A172 (cell line): ENCODE data around the gene NFATC3. TPM values are rescaled to one million over a fixed set of nuclear protein-coding genes. Genes with fewer than 3 reads are reported as not detected.
A peak's percentile ranks its signal among the peaks of the same experiment; 100 is the strongest.

Experiments used
- DNase-seq: peaks from one replicate; pipeline ENCODE4 v3.0.0-alpha.2; 2015; ENCODE audit warnings: low spot score
- total RNA-seq: library from RNA; depleted of rRNA; stranded (reverse); fragments of >200 nt; shearing (Covaris generic); gene quantifications from 2 replicates; pipeline ENCODE4 v1.2.3, GENCODE V29; 2014

Gene NFATC3
- total RNA-seq, 1 experiment from 2014 or later, result 13.4 TPM

DNA sequence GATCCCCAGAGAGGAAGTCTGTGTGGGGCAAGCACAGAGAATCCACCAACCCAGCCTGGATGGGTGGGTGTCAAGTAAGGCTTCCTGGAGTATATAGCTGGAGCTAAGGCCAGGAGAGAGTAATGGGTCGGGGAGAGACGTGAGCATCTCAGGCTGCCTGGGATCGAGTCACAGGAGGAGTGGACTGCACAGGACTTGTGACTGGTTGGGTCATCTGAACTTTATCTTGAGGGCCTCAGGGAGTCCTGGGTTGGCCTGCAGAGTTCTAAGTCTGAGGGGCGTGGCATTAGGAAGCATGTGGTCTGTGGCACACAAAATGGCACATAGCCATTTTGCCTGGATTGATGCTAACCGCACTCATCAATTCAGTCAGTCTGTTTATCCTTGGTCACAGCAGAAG is 161.5 kb downstream of the NFATC3 start:
- DNase-seq, result no peak

DNA sequence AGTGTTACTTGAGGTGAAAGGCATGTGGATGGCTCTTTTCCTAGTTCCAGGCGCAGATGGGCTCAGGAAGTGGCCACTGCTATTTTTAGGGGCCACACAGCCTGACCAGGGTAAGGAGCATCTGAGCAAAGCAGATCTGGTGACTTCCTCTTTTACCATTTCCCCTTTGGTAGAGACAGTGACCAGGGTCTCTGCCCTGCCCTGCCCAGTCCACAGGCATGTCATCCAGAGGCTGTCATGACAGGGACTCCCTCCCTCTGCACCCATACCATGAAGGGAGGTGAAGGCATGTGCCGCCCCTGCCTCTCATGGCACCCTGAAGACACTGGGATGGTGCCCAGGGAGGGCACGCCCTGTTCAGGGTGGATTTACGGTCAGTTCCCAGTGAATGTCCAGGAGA is 162.2 kb downstream of the NFATC3 start:
- DNase-seq, result no peak

DNA sequence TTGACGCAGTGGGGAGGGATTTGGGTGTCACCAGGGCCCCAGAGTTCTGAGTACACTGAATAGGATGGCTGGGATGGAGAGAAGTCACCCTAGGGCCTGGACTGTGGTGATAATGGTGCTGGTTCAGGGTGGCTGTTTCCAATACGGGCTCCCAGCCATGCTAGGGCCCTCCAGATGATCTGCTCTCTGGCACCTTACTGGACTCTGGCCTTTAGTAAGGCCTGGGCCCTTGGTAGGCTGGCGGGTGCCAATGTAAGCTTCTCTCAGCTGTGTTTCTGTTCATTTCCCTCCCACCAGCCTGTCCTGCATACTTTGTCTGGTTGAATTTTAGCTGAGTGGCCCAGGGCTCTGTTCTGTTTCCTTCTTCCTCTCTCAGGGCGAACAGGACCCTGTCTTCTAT is 162.8 kb downstream of the NFATC3 start:
- DNase-seq, result no peak

DNA sequence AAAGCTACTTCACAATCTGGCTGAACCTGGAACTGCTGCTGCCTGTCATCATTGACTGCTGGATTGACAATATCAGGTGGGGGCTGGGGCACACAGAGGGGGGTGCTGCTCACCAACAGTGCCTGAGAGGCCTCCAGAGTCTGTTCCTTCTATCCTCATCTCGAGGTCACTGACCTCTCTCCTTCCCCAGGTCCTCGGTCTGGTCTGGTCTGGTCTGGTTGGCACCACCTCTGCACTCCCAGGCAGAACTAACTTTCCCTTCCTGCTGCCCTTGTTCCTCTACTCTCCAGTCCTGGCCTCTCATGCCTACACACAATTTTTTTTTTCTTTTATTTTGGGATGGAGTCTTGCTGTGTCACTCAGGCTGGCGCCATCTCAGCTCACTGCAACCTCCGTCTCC is 164.2 kb downstream of the NFATC3 start:
- no peak for DNase-seq

DNA sequence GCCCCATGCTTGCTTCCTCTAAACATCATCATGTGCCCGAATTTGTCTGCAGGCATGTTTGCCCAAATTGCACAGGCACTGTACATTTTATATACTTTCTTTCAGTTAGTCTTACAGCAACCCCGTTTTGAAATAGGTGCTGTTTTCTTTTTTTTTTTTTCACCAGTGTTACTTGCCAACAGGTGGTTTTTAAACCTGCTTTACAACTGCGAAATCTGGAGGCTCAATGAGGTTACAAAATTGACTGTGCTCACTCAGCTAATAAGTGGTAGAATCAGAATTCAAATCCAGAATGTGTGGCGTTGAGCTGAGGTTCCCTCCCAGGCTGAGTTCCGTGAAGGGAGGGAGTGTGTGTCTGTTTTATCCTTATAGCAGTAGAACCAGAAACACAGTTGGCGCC is 165.8 kb downstream of the NFATC3 start:
- no peak for DNase-seq

DNA sequence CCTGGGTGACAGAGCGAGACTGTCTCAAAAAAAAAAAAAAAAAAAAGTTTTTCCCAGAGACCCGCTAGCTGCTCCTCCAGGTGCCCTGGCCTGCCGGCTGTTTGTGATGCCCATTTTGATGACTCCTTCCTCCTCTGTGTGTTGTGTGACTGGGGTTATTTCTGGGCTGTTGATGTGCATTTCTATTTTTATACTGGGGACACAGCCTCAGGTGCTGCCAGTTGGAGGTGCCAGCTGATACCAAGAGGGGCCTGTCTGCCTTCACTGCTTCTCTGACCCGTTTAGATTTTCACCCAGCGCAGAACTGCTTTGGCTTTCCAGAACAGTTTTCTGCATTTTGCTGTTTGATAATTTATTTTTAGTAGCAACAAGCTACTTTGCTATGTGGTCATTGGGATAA is 166.7 kb downstream of the NFATC3 start:
- DNase-seq, result no peak

DNA sequence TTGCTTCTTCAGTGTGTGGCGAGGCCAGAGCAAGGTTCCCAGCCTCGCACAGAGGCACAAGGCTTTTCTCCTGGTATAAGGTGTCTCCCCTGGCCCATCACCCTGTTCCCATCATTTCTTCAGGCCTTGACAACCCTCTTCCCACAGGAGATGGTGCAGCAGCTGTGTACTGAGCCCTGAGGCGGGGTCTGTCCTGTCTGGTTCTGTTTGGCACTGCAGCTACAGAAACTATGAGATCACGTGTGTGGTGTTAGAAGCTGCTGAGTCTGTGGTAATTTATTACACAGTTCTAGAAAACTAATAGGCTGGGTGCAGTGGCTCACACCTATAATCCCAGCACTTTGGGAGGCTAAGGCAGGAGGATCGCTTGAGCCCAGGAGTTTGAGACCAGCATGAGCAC is 167.2 kb downstream of the NFATC3 start:
- no peak for DNase-seq

DNA sequence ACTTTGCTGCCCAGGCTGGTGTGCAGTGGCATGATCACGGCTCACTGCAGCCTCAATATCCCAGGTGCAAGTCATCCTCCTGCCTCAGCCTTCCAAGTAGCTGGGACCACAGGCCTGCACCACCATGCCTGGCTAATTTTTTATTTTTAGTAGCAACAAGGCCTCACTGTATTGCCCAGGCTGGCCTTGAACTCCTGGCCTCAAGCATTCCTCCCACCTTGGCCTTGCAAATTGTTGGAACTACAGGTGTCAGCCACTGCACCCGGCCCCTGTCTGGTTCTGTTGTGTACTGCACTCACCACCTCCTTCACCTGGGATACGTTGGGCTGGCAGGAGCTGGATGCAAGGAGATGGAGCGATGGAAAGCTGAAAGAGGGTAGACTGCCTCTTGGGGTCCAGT is 168.6 kb downstream of the NFATC3 start:
- no peak for DNase-seq

DNA sequence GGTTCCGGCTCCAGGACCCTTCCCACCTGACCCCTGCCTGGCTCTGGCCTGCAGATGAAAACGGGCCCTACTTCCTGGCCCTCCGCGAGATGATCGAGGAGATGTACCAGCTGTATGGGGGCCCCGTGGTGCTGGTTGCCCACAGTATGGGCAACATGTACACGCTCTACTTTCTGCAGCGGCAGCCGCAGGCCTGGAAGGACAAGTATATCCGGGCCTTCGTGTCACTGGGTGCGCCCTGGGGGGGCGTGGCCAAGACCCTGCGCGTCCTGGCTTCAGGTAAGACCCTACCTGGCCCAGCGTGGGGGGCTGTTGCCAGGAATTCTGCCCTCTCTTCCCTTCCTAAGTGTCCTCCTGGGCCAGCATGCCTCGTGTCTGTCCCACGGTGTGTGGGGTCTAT is 170.5 kb downstream of the NFATC3 start:
- DNase-seq, result no peak

DNA sequence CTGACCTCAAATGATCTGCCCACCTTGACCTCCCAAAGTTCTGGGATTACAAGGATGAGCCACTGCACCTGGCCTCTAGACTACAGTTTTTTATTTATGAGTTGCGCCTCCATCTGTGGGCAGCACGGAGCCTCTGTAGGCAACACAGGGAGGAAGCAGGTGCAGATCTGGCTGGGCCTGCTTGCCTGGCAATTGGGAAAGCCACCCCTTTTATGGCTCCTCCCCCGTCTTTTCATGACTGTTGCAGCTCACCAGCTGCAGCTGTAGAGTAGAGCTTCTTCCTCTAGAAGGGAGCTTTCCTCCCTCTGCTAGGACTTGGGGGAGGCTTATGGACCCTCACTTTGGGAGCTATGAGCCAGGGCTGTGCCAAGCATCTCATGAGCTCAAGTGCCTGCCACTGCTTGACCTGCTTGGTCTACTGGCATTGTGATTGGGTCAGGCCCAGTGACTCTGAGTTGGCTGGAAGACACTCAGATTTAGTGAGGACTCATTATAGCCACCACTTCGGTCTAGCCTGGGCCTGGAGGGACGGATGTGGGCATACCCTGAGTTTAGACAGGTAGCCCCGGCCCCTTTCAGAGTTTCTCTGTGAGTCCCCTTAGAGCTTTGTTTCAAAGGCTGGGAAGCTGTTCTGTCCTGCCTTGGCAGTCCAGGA is 172.2 kb downstream of the NFATC3 start:
- DNase-seq, result peak; percentile 49

DNA sequence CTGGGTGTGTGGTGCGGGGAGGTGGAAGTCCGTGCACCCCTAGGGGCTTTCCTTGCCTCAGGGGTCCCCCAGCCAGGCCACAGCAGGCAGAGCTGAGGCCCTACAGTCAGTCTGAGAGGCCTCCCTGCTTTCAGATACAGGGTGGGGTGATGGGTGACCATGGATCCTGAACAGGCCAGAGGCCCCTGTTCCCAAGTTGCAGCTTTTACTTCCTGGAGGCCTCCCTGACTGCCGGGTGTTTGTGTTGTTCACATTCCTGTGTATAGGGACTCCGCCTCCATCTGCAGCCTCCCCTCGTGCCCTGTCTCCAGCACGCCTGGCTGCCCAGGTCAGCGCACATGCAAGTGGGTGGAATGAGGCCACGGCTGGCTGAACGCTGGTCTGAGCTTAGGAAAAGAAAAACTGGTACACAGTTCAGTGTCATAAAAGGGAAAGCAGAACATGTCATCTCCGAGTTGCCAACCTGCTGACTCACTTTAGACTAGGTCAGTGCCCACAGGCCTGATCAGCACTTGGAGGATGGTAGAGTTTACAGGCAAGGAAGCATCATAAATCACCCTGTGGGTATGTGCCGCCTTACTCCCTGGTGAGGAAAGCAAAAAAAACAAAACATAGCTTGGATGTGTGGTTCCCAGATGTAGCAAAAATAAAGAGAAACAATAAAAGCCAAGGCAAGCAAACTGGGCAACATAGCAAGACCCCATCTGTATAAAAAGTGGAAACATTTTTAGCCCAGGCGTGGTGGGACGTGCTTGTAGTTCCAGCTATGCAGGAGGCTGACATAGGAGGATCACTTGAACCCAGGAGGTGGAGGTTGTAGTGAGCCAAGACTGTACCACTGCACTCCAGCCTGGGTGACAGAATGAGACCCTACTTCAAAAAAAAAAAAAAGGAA is 173.0 kb downstream of the NFATC3 start:
- peak; percentile 97 for DNase-seq

DNA sequence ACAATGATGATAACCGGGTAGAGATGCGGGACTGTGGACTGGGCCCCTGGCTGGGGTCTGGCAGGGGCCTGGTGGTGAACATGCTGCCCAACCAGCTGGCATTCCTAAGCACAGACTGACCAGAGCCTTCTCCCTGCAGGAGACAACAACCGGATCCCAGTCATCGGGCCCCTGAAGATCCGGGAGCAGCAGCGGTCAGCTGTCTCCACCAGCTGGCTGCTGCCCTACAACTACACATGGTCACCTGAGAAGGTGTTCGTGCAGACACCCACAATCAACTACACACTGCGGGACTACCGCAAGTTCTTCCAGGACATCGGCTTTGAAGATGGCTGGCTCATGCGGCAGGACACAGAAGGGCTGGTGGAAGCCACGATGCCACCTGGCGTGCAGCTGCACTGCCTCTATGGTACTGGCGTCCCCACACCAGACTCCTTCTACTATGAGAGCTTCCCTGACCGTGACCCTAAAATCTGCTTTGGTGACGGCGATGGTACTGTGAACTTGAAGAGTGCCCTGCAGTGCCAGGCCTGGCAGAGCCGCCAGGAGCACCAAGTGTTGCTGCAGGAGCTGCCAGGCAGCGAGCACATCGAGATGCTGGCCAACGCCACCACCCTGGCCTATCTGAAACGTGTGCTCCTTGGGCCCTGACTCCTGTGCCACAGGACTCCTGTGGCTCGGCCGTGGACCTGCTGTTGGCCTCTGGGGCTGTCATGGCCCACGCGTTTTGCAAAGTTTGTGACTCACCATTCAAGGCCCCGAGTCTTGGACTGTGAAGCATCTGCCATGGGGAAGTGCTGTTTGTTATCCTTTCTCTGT is 174.0 kb downstream of the NFATC3 start:
- DNase-seq, result no peak

DNA sequence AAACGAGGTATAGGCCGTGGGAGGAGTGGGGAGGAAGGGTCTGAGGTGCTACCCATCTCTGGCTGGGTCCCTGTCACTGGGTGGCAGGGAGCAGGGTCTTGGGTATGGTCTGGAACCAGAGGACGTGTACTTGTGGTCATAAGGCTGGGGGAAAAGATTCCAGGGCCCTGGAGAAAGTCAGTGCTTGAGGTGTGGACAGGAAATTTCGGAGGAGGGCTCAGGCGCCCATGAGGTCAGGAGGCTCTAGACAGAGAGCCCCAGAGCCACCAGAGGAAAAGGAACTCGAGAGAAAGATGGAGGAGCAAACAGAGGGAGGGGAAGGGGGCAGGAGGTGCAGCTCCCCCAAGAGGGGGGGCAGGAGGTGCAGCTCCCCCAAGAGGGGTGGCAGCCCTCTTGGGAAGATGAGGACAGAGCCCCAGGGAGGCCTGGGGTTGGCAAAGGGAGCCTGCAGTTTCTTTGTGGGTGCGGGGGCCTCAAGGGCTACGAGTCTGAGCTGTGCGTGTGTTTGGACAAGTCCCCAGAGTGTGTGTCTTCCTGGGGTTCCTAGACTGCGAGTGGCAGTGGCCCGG is 178.5 kb downstream of the NFATC3 start:
- DNase-seq, result no peak

DNA sequence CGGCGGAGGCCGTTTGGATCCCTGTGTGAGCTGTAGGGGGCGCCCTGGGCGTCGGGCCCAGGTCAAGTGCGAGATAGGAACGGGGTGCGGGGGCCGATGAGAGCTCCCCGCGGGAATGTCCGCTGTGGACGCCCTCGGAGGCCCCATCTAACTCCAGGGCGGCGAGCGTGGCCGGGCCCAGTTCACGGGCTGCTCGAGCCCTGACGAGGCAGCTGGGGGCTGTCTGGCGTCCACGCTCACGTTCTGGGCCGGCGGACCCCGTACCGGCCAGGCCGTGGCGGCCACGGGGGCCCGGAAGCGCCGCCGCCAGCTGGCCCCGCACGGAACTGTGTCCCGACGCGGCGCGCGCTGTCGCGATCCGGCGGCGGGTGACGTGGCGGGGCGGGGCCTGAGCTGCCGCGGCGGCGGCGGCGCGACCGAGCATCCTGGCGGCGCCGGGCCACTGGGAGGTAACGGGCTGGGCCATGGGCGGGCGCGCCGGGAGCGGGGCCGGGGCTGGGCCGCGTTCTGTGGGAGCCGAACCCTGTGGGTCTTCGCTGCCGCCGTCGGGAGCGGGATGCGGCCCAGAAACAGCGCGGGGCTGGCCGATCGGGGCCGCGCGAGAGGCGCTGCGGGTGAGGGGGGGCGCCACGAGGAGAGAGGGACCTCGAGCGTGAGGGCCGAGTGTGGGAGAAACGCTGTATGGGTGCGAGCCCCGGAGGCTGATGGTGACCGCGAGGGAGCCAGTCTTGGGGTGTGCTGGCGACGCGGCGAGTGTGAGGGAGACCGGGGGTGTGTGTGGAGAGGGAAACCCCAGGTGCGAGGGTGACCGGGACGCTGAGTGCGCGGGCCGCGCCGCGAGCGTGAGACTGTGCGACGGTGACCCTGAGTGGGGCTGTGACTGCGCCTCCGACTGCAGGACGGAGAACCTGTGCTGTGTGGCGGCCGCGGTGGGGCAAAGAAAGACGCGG is 179.2 kb downstream of the NFATC3 start, which contains the start of gene SLC7A6:
Gene SLC7A6, plus strand, starts transcription at position 399 of the 950 bp plus-strand sequence. CDS start 10,201 bp downstream, outside the sequence.
- peak; percentile 68 for DNase-seq

DNA sequence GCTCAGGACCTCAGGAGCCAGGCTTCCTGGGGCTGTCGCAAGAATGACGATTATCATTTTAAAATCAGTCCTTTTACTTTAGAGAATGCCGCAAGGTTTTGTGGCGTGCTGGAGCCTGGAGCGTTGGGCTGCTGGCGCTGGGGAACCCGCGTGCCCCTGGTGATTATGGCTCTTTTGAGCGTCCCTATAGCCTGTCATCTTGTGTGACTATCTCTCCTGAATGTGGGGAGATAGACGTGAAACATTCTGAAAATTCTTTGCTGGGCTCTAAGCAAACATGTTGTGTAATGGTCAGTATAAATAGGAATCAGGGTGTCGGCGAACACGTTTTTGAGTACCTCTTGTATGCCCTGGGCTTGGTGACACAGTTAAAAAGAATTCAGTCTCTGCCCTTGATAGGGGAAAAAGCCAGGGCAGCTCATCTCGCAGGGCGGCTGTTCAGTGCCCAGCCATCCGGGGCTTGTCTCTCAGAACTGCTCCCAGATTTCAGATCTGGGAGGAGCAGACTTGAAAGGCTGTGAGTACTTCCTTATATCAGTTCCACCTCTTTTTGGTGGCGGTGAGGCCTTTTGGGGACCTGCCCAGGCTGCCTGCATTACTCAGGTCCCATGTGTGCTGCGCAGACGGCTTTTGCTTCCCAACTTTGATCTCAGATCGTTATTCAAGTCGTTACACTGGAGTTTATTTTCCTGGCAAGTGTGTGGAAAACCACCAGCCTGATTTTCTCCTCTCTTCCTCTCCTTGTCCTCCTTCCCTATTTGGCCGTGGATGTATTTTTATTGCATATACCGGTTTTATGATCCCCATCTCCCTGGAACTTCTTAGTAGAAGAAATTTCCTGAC is 180.1 kb downstream of the NFATC3 start:
- peak; percentile 80 for DNase-seq

DNA sequence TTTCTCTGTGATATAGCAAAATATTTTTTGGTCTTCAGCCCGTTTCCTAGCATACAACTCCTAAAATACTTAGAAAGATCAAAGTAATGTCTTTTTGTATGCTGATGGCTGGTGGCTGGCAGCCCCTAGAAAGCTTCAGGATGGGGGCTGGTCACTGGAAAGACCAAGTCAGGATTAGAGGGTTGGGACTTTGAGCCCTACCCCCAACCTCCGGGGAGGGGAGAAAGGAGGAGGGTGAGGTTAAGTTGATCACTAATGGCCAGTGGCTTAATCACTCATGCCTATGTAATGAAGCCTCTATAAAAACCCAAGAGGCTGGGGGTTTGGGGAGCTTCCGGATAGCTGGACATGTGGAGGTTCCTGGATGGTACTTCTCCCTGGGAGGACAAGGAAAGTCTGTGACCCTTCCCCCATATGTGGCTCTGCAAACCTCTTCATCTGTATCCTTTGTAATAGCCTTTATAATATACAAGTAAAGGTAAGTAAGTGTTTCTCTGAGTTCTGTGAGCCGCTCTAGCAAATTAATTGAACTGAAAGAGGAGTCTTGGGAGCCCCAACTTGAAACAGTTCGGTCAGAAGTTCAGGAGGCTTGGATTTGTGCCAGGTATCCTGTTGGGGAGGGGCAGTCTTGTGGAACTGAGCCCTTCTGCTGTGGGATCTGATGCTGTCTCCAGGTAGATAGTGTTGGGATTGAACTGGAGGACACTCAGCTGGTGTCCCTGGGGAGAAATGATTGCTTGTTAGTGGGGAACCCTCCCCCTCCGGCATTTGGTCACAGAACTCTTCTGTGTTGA is 182.6 kb downstream of the NFATC3 start:
- DNase-seq, result no peak

DNA sequence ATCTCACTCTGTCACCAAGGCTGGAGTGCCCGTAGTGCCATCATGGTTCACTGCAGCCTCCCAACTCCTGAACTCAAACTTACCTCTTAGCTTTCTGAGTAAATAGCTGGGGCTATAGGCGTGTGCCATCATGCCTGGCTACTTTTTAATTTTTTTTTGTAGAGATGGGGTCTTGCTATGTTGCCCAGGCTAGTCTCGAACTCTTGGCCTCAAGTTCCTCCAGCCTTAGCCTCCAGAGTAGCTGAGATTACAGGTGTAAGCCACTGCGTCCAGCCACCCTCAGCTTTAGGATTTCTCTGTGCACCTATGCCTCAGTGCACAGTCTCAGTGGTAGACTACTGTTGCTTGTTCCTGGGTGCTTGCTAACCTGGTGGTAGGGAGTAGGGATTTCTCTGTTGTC is 184.6 kb downstream of the NFATC3 start:
- DNase-seq, result no peak

DNA sequence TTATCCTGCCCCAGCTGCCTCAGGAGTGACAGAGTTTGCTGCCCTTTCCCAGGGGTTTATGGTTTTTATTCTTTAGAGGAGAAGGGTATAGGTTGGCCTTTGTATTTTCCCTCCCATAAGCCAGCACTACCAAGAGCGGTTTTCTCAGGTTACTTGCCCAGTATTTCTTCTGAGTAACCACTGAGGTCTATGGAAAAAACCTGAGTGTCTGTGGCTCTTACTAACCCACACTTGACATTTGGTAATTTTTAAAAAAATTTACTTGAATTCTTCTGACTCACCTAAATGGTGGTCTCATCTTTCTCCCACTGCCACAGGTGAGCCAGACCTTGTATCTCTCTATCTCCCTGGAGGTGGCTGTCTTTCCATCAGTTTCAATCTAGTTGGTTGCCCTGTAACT is 185.2 kb downstream of the NFATC3 start:
- no peak for DNase-seq
